ENCODE results near the gene UBE2Q1. TPM values are rescaled to one million over a fixed set of nuclear protein-coding genes. Genes with fewer than 3 reads are reported as not detected.

The UBE2Q1 gene
- total RNA-seq, 1 experiment from 2014 or later = 70.9 TPM

- no peak for TF ChIP-seq YY1 (IDR thresholded peaks at IDR 0.05; ENCODE audit: extremely low read depth, insufficient replicate concordance, low read depth, low read length)
- TF ChIP-seq JUND (IDR thresholded peaks at IDR 0.05) = no peak
These were observed 5.1 kb downstream of the UBE2Q1 start (continued) for GRCh38 chr1:154553056-154554030.

GRCh38 chr1:154552036-154552435, 6.4 kb downstream of the UBE2Q1 start:
- POLR2A ChIA-PET = no interaction called here
- Histone ChIP-seq H3K27me3 (ENCODE audit: insufficient read depth, low read length) (no peaks in the 10 kb centered on the region), H4K20me1 (ENCODE audit: insufficient read depth) (no peaks in the 10 kb centered on the region), H3K9me2 (ENCODE audit: insufficient read depth) (no peaks in the 10 kb centered on the region), H3K36me3 (ENCODE audit: control insufficient read depth in 1 of 2, insufficient read depth in 2 of 2, low read length in 2 of 2) (peaks cover 61 to 69% of the 10 kb centered on the region in 2 experiments), H3K4me2 (ENCODE audit: low read length) (no peak overlapping the region), H2AFZ (ENCODE audit: low read depth, low read length, poor library complexity, severe bottlenecking) (no peak overlapping the region), H3K4me1 (ENCODE audit: control insufficient read depth in 1 of 2, insufficient read depth in 2 of 2, low read length in 2 of 2) (peaks cover 6 to 8% of the 10 kb centered on the region in 2 experiments), H3K79me2 (ENCODE audit: insufficient read depth, low read length) (peaks cover 18% of the 10 kb centered on the region), H3K9ac (ENCODE audit: low read length) (no peak overlapping the region), H3K9me3 (ENCODE audit: control insufficient read depth in 1 of 2, insufficient read depth in 1 of 2, low read depth in 1 of 2, low read length in 2 of 2) (no peaks in the 10 kb centered on the region), H3K4me3 (replicated peaks in 1 of 2; ENCODE audit: low read depth in 1 of 2, low read length in 2 of 2) (no peak overlapping the region), H3K27ac (ENCODE audit: low read depth, low read length) (no peak overlapping the region)
- DNase-seq (ENCODE audit: low read depth, low spot score) = no peak
- no peak for TF ChIP-seq CEBPB (IDR thresholded peaks at IDR 0.05; ENCODE audit: low read depth)
- TF ChIP-seq ZNF274 (IDR thresholded peaks at IDR 0.05; ENCODE audit: low read depth, low read length) = no peak
- TF ChIP-seq SIN3A (IDR thresholded peaks at IDR 0.05; ENCODE audit: low read depth) = no peak
- no peak for TF ChIP-seq POLR2AphosphoS5 (IDR thresholded peaks at IDR 0.05; ENCODE audit: low read depth, low read length)
- no peak for TF ChIP-seq FOSL1 (IDR thresholded peaks at IDR 0.05; ENCODE audit: low read depth)
- no peak for TF ChIP-seq EGR1 (IDR thresholded peaks at IDR 0.05; ENCODE audit: low read depth)
- intact Hi-C loops (cut with micrococcal nuclease) = no loop called here
- BruUV-seq (replicated peaks) = no TSS peak
- no peak for ATAC-seq
- CTCF ChIA-PET = no interaction called here
- RAD21 ChIA-PET (ENCODE audit: low non-redundant PET in 1 of 2, low total read pairs in 2 of 2, uncharacterized antibody in 2 of 2, unreplicated experiment in 2 of 2) = no interaction called here
